GM18861 (cell line): ENCODE results near the gene MRPL51.

Source experiments
- ATAC-seq: cut with Tn5 transposase; IDR thresholded peaks from one replicate; pipeline ENCODE4 v1.9.1; 2021; ENCODE audit not compliant: unreplicated experiment

Gene MRPL51

GRCh38 chr12:6462234-6462995 lies 30.6 kb downstream of the MRPL51 start:
- ATAC-seq, result no peak

GRCh38 chr12:6461401-6462233 lies 31.4 kb downstream of the MRPL51 start:
- peak; percentile 79 for ATAC-seq

- no peak for ATAC-seq
These were observed 32.2 kb downstream of the MRPL51 start for GRCh38 chr12:6460751-6461371.

- no peak for ATAC-seq
These were observed 34.1 kb downstream of the MRPL51 start for GRCh38 chr12:6459004-6459337.

- no peak for ATAC-seq
These were observed 34.6 kb downstream of the MRPL51 start for GRCh38 chr12:6458281-6459003.

GRCh38 chr12:6457220-6457945 lies 35.7 kb downstream of the MRPL51 start:
- ATAC-seq, result no peak

- no peak for ATAC-seq
These were observed 40.0 kb downstream of the MRPL51 start for GRCh38 chr12:6452944-6453630.

- no peak for ATAC-seq
These were observed 40.7 kb downstream of the MRPL51 start for GRCh38 chr12:6452245-6452943.

GRCh38 chr12:6451348-6452244 lies 41.5 kb downstream of the MRPL51 start, which contains the start of gene TAPBPL:
TSS of gene TAPBPL (plus strand) at chr12:6452042. CDS start at chr12:6452249, 207 bp downstream.
- no peak for ATAC-seq

- no peak for ATAC-seq
These were observed 42.2 kb downstream of the MRPL51 start for GRCh38 chr12:6450869-6451347.

- ATAC-seq, result no peak
These were observed 42.8 kb downstream of the MRPL51 start for GRCh38 chr12:6450091-6450868.

GRCh38 chr12:6444704-6445688 lies 48.1 kb downstream of the MRPL51 start, which contains the start of gene CD27:
TSS of gene CD27 (plus strand) at chr12:6444955. CDS start at chr12:6445096, 141 bp downstream.
- no peak for ATAC-seq

- ATAC-seq, result no peak
These were observed 49.0 kb downstream of the MRPL51 start for GRCh38 chr12:6444031-6444430.

GRCh38 chr12:6443361-6443983 lies 49.6 kb downstream of the MRPL51 start:
- ATAC-seq, result no peak

GRCh38 chr12:6442836-6443235 lies 50.2 kb downstream of the MRPL51 start:
- no peak for ATAC-seq
